Activated naive CD8-positive, alpha-beta T cell treated with anti-CD3 and anti-CD28 coated beads for 36 hours (primary cell): ENCODE results near the gene RELN. TPM values are rescaled to one million over a fixed set of nuclear protein-coding genes. Genes with fewer than 3 reads are reported as not detected.

Experiments
- DNase-seq: peaks from one replicate; pipeline ENCODE4 v3.0.0; 2021
- H3K27ac Mint-ChIP-seq: one replicate; pipeline ENCODE4 v1.8.0; 2022; ENCODE audit warnings: mild to moderate bottlenecking, moderate library complexity, mixed read lengths
- H3K27me3 Mint-ChIP-seq: one replicate; pipeline ENCODE4 v1.8.0; 2022; ENCODE audit warnings: mild to moderate bottlenecking, mixed read lengths
- H3K36me3 Mint-ChIP-seq: one replicate; pipeline ENCODE4 v1.8.0; 2021; ENCODE audit warnings: mild to moderate bottlenecking, mixed read lengths
- H3K4me1 Mint-ChIP-seq: one replicate; pipeline ENCODE4 v1.8.0; 2021; ENCODE audit warnings: mixed read lengths
- H3K4me3 Mint-ChIP-seq: one replicate; pipeline ENCODE4 v1.8.0; 2022; ENCODE audit warnings: mild to moderate bottlenecking, moderate library complexity, mixed read lengths
- H3K9me3 Mint-ChIP-seq: one replicate; pipeline ENCODE4 v1.8.0; 2022; ENCODE audit warnings: mixed read lengths
- total RNA-seq, 2 experiments: library from RNA; stranded (reverse); gene quantifications; one replicate each; pipeline ENCODE4 v1.2.3, GENCODE V29; 2021

Gene RELN
- total RNA-seq, 2 experiments from 2014 or later: not detected

DNA sequence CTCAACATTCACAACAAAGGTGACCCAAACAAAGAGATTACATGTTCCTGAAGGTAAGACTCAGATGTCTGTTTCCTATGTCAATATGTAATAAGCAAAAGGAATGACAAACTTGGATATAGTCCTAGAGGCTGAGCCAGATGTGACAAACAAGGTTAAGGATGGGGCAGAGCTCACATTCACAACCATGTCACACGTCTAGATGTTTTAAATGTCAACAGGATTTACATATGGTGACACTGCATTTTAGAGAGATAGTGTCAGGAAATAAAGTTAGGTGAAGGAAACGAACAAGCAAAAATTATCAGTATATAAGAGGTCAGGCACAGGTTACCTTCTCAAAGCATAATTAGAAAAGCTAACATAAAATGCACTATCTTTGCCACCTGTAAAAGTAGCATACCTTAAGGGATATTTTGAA is 8.4 kb downstream of the RELN start:
- H3K4me3 Mint-ChIP-seq: no peak overlapping the region
- H3K9me3 Mint-ChIP-seq: no peaks in the 10 kb centered on the region
- no peak for DNase-seq
- no peak overlapping the region for H3K27ac Mint-ChIP-seq
- no peaks in the 10 kb centered on the region for H3K36me3 Mint-ChIP-seq
- peaks cover 17% of the 10 kb centered on the region for H3K27me3 Mint-ChIP-seq
- no peaks in the 10 kb centered on the region for H3K4me1 Mint-ChIP-seq

DNA sequence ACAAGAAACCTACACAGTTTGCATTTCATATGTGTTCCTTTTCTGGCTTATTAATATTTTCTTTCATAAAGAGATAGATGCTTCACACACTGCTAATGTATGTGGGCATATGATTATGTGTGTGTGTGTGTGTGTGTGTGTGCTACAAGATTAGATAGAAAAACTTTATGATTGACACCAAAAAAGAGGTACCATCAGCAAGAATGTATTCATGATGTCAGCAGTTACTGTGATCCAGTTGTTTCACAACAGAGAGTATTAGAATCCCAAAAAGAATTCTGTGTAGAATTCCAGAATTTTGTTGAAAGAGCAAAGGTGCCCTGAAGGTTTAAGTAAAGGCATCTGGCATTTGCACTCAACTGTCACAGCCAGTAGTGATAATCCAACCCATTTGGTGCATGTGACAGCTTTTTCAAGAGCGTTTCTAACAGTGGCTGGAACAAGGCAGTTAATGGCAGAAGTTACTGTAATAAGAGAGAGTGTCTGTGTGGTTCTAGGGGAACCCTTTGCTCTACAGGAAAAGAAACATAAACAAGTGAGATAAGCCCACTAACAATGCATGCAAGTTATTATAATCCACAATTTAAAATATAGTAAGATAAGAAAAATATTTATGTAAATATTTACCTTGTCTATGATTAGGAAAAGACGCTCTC is 16.6 kb downstream of the RELN start:
- no peaks in the 10 kb centered on the region for H3K27me3 Mint-ChIP-seq
- H3K27ac Mint-ChIP-seq: no peak overlapping the region
- peaks cover 2% of the 10 kb centered on the region for H3K9me3 Mint-ChIP-seq
- no peak overlapping the region for H3K4me3 Mint-ChIP-seq
- no peak for DNase-seq
- no peaks in the 10 kb centered on the region for H3K36me3 Mint-ChIP-seq
- no peaks in the 10 kb centered on the region for H3K4me1 Mint-ChIP-seq

DNA sequence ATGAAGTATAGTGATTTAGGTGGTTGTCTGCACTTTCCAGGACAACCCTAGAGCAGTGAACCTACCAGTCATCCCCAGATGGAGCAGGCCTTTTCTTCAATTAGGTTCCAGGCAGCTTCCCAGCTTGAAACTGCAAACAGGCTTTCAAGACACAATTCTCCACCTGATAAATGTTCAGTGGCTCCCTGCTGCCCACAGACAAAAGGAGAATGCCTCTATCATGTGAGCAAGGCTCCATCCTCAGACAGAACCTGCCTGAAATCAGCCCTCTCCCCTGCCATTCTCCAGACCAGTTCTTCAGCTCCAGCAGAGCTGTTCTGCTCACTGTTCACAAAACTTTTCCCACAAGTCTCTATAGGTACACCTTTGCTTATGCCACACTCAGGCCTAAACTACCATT is 22.1 kb downstream of the RELN start:
- no peak overlapping the region for H3K4me3 Mint-ChIP-seq
- peaks cover 3% of the 10 kb centered on the region for H3K27me3 Mint-ChIP-seq
- no peaks in the 10 kb centered on the region for H3K4me1 Mint-ChIP-seq
- H3K27ac Mint-ChIP-seq: no peak overlapping the region
- no peak for DNase-seq
- no peaks in the 10 kb centered on the region for H3K9me3 Mint-ChIP-seq
- no peaks in the 10 kb centered on the region for H3K36me3 Mint-ChIP-seq

DNA sequence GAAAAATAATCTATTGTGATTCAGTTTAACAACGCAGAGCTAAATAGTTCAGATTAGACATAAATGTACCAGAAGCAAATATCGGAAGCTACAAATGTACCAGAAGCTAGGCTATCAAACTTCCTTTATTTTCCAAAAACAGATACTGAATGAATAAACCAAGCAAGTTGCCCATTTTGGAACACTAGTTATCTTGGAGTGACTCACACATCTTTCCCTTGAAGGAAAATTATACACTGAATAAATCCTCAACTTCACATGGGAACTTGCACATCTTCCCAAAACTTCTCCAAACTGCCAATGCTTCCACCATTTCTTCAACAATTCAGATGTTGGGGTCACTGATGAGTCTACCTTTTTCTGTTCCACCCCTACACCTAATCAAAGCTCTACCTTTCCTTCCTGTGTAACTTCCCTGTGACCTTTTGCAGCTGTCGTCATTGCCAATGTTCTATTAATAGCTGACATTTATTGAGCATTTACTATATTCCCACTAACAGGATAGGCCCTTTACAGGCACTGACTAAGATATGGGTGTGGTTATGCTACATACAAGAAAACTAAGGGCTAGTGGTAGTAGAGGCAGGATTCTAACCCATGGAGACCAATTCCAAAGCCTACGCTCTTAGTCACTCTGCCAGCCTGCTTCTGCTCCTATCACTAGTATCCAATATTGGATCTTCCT is 22.7 kb downstream of the RELN start:
- no peaks in the 10 kb centered on the region for H3K4me1 Mint-ChIP-seq
- peaks cover 3% of the 10 kb centered on the region for H3K27me3 Mint-ChIP-seq
- no peak overlapping the region for H3K27ac Mint-ChIP-seq

DNA sequence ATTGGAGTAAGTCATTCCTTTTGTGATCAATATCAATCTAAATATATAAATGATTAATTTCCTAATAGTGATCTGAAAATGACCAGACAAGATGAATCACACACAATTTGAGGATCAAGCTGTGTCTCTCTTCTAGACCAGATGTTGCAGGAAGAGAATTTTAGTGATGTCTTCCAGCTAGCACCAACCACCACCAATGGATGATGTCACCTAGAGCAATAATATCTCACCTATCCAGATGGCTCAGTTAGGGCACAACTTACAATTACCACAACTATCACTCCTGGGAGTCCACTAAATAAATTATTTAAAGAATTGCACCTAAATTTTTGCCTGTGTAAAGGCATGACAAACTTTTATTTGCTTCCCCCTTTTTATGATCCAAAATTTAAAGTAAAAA is 25.2 kb downstream of the RELN start:
- H3K27me3 Mint-ChIP-seq: peaks cover 8% of the 10 kb centered on the region
- H3K36me3 Mint-ChIP-seq: no peaks in the 10 kb centered on the region
- no peak for DNase-seq
- no peak overlapping the region for H3K4me3 Mint-ChIP-seq
- no peaks in the 10 kb centered on the region for H3K4me1 Mint-ChIP-seq
- H3K27ac Mint-ChIP-seq: no peak overlapping the region
- H3K9me3 Mint-ChIP-seq: no peaks in the 10 kb centered on the region

More for the DNA sequence above, 22.7 kb downstream of the RELN start:
- no peak overlapping the region for H3K4me3 Mint-ChIP-seq
- H3K9me3 Mint-ChIP-seq: no peaks in the 10 kb centered on the region
- DNase-seq: no peak
- no peaks in the 10 kb centered on the region for H3K36me3 Mint-ChIP-seq

DNA sequence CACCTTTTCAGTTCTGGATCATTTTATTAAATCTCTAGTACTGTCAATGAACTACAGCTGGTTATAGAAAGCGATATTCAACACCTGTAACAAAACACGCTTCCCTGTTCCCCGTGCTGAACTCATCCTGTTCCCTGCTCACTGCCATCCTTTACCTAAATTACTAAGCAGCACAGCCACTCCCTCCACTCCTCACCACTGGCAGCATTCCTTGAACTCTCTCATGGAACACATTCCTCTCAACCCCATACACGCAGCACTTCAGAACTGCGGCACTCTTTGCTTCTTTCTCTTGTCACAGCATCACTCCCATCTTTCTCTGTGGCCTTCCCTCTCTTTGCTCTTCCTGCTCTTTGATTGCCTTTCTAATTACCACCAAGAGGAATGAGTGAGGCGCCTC is 27.4 kb downstream of the RELN start:
- Mint-ChIP-seq H3K9me3 (no peaks in the 10 kb centered on the region), H3K27ac (no peak overlapping the region), H3K27me3 (peaks cover 8% of the 10 kb centered on the region), H3K36me3 (no peaks in the 10 kb centered on the region), H3K4me3 (no peak overlapping the region), H3K4me1 (no peaks in the 10 kb centered on the region)
- DNase-seq: no peak

DNA sequence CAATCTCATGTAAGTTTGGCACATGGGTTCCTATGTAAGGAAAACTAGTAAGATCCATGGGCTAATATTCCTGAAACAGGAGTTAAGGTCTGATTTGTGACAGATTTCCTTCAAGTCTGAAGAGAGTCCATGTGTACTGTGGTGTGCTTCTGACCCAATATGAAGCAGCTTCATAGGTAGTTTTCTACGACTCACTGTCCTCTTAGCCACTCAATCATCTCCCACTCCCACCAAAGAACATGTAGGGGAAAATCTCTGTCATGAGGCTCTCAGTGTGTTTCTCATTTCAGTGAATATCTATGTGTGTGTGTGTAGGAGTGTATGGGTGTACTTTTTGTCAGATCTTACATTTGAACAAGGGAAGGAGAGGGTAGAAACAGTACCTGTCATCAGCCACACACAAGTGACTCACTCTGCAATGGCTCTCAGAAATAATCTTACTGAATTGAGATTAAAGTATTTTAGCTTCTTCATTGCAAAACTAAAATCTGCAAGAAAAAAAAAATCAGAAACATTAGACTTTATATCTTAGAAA is 31.1 kb downstream of the RELN start:
- H3K4me1 Mint-ChIP-seq: no peaks in the 10 kb centered on the region
- no peak overlapping the region for H3K27ac Mint-ChIP-seq
- H3K27me3 Mint-ChIP-seq: peaks cover 9% of the 10 kb centered on the region
- no peaks in the 10 kb centered on the region for H3K9me3 Mint-ChIP-seq
- no peaks in the 10 kb centered on the region for H3K36me3 Mint-ChIP-seq
- H3K4me3 Mint-ChIP-seq: no peak overlapping the region
- DNase-seq: no peak

DNA sequence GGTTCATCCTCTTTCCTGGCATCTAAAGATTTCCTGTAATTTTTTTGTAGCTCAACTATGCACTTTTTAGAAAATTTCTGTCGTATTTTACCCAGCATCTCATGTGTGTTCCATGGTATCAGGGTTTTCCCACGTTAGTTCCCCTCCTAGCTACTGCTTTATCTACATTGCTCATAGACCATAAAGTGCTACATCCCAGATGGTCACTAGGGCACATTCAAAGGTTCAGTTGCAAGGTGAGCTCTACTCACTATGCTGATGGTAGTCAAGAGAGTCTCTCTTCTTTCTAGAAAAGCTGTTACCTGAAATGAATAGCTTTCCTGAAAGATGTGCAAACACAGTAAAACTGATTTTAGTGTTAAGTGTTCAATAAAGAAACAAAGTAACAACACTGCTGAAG is 33.5 kb downstream of the RELN start:
- Mint-ChIP-seq H3K27me3 (peaks cover 9% of the 10 kb centered on the region), H3K36me3 (no peaks in the 10 kb centered on the region), H3K4me1 (no peaks in the 10 kb centered on the region), H3K9me3 (no peaks in the 10 kb centered on the region), H3K4me3 (no peak overlapping the region), H3K27ac (no peak overlapping the region)
- no peak for DNase-seq

DNA sequence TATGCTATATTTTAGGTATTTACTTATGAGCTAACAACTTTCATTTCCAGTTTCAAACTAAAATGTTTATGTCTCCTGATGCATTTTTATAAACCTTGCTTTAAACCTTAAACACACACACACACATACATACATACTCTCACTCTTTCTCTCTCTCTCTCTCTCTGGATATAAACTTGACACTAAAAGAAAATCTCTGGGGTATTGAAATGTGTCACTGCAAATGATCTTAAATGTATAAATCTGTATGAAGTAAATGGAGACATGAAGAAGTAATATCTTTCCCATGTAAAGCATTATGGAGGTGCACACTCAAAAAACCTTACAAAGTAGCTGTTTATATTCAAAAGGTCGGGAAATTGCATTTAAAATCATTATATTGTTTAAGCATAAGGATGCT is 37.0 kb downstream of the RELN start:
- DNase-seq: no peak
- no peaks in the 10 kb centered on the region for H3K9me3 Mint-ChIP-seq
- peaks cover 4% of the 10 kb centered on the region for H3K27me3 Mint-ChIP-seq
- H3K4me1 Mint-ChIP-seq: no peaks in the 10 kb centered on the region
- no peak overlapping the region for H3K27ac Mint-ChIP-seq
- H3K36me3 Mint-ChIP-seq: no peaks in the 10 kb centered on the region
- H3K4me3 Mint-ChIP-seq: no peak overlapping the region

DNA sequence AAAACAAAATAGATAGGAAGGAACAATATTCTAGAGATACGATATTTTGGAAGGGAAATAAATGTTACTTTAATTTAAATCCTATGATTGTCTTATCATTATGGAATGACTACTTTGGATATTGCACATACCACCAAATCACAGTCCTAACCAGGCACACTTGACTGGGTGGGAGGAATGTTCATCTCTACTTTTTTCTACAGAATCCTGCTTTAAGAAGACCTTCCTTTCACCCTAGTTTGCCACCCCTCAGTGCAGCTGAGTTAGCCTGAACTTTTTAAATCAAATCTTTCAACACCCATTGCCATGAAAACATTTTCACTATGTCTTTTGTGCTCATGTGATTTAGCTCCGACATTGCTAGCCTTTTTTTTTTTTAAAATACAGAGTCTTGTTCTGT is 38.1 kb downstream of the RELN start:
- Mint-ChIP-seq H3K27ac (no peak overlapping the region), H3K36me3 (no peaks in the 10 kb centered on the region), H3K27me3 (peaks cover 7% of the 10 kb centered on the region), H3K4me3 (no peak overlapping the region), H3K4me1 (no peaks in the 10 kb centered on the region), H3K9me3 (no peaks in the 10 kb centered on the region)
- no peak for DNase-seq

DNA sequence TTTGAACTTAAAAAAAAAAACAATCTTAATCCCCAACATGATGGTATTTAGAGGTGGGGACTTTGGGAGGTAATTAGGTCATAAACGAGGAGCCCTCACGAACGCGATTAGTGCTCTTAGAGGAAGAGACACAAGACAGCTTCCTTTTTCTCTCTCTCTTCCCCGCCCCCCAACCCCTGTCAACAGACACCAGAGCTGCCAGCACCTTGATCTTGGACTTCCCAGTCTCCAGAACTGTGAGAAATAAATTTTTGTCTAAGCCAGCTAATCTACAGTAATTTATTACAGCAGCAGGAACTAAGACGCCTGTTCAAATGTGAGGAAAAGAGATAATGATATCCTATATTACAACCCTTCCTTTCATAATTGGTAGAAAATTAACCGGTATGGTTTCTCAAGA is 40.1 kb downstream of the RELN start:
- H3K4me1 Mint-ChIP-seq: no peaks in the 10 kb centered on the region
- no peak overlapping the region for H3K27ac Mint-ChIP-seq
- H3K27me3 Mint-ChIP-seq: peaks cover 3% of the 10 kb centered on the region
- H3K4me3 Mint-ChIP-seq: no peak overlapping the region
- no peak for DNase-seq
- no peaks in the 10 kb centered on the region for H3K36me3 Mint-ChIP-seq
- no peaks in the 10 kb centered on the region for H3K9me3 Mint-ChIP-seq

DNA sequence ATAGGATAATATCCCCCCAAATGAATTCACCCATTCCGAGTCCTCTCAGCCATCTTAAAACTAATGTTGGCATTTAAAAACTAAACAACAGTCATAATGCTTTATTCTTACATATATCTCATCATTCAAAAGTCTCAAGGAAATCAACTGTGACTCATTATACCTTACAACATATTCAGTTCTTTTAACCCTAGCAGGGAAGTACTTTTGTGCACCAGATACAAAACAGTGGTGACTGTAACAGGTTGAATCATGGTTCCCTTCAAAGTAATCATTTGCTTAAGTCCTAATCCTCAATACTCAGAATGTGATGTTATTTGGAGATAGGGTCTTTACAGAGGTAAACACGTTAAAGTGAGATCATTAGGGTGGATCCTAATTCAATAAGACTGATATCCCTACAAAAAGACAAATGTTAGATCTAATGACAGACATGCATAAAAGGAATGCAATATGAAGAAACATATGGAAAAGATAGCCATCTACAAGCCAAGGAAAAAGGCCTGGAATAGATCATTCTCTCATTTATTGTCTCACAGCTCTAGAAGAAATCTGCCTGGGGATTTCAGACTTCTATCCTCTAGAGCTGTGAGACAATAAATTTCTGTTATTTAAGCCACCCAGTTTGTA is 42.3 kb downstream of the RELN start:
- Mint-ChIP-seq H3K9me3 (no peaks in the 10 kb centered on the region), H3K27me3 (peaks cover 5% of the 10 kb centered on the region), H3K4me1 (no peaks in the 10 kb centered on the region), H3K36me3 (no peaks in the 10 kb centered on the region), H3K27ac (no peak overlapping the region), H3K4me3 (no peak overlapping the region)
- no peak for DNase-seq

DNA sequence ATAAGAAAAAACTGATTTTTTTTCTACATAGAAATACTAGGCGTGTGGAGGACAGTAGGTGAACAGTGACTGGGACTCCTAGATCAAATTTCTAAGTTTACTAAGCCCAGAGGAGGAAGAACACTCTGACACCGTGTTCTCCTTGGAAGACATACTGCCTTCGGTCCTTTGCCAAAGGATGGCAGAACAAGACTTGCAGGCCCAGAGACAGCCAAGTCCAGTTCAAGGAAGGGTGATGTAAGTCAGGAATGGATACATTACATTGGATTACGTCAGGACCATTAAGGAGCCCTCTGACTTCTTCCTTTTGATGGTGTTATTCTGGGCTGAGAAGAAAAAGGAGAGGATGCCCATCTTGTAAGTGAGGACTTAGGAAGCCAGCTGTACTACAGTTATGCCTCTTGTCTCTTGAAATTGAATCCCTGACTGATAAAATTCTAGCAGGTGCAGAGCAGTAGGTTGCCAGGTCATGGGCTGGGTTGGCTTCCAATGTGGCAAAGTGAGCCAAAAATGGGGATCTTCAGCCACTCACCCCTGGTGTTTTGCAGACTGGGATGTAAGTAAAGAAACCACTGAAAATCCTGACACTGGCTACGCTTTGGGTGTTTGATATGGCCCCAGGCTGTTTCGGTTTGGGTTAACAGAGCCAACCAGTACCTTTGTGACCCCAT is 45.1 kb downstream of the RELN start:
- no peak for DNase-seq
- Mint-ChIP-seq H3K27me3 (peaks cover 11% of the 10 kb centered on the region), H3K36me3 (no peaks in the 10 kb centered on the region), H3K27ac (no peak overlapping the region), H3K4me1 (no peaks in the 10 kb centered on the region), H3K9me3 (no peaks in the 10 kb centered on the region), H3K4me3 (no peak overlapping the region)

DNA sequence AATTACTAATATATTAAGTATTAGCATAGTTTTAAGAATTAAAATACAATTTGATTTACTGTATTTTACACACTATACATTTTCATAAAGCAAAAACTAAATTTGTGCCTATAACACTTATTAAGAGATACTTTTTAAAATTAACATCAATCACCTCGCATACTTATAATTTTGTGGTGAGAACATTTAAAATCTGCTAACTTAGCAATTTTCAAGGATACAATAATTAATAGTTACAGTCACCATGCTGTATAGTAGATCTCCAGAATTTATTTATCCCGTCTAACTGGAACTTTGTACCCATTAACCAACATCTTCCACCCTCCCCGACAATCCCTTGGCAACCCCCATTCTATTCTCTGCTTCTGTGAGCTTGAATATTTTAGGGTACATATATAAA is 47.5 kb downstream of the RELN start:
- no peaks in the 10 kb centered on the region for H3K36me3 Mint-ChIP-seq
- no peaks in the 10 kb centered on the region for H3K9me3 Mint-ChIP-seq
- H3K4me3 Mint-ChIP-seq: no peak overlapping the region
- no peak overlapping the region for H3K27ac Mint-ChIP-seq
- no peak for DNase-seq
- no peaks in the 10 kb centered on the region for H3K4me1 Mint-ChIP-seq
- peaks cover 9% of the 10 kb centered on the region for H3K27me3 Mint-ChIP-seq
